HG02870 (cell line): ENCODE measurements around the gene HLA-DPA1.

ENCODE experiments used
- ATAC-seq: cut with Tn5 transposase; IDR thresholded peaks from one replicate; pipeline ENCODE4 v1.9.1; 2021; ENCODE audit warnings: mild to moderate bottlenecking, moderate library complexity; ENCODE audit not compliant: unreplicated experiment

The HLA-DPA1 gene

GRCh38 chr6:33088931-33089620 lies 15.6 kb upstream of the HLA-DPA1 start:
- no peak for ATAC-seq

- ATAC-seq: no peak
Measured at GRCh38 chr6:33088258-33088930, 14.9 kb upstream of the HLA-DPA1 start.

- ATAC-seq: no peak
Measured at GRCh38 chr6:33085627-33086026, 12.2 kb upstream of the HLA-DPA1 start.

- no peak for ATAC-seq
Measured at GRCh38 chr6:33082702-33083101, 9.3 kb upstream of the HLA-DPA1 start.

GRCh38 chr6:33081098-33081824 lies 7.8 kb upstream of the HLA-DPA1 start:
- ATAC-seq: no peak

- ATAC-seq: no peak
Measured at GRCh38 chr6:33080127-33081089, 7.0 kb upstream of the HLA-DPA1 start.

- no peak for ATAC-seq
Measured at GRCh38 chr6:33079580-33079979, 6.1 kb upstream of the HLA-DPA1 start.

- no peak for ATAC-seq
Measured at GRCh38 chr6:33078919-33079521, 5.6 kb upstream of the HLA-DPA1 start.

GRCh38 chr6:33078442-33078841 lies 5.0 kb upstream of the HLA-DPA1 start:
- no peak for ATAC-seq

GRCh38 chr6:33077908-33078307 lies 4.5 kb upstream of the HLA-DPA1 start:
- no peak for ATAC-seq

- ATAC-seq: no peak
Measured at GRCh38 chr6:33076406-33076934, 3.0 kb upstream of the HLA-DPA1 start.

GRCh38 chr6:33075568-33076405 lies 2.3 kb upstream of the HLA-DPA1 start, which contains the start of gene HLA-DPB1:
HLA-DPB1 (plus strand) TSS chr6:33075990; CDS start chr6:33076042, 52 bp downstream.
- ATAC-seq: peak; percentile 67

GRCh38 chr6:33075208-33075567 lies 1.7 kb upstream of the HLA-DPA1 start:
- ATAC-seq: no peak

- no peak for ATAC-seq
Measured at GRCh38 chr6:33072508-33073100, 845 bp downstream of the HLA-DPA1 start.

- ATAC-seq: no peak
Measured at GRCh38 chr6:33071569-33071968, 1.9 kb downstream of the HLA-DPA1 start.

GRCh38 chr6:33070909-33071308 lies 2.5 kb downstream of the HLA-DPA1 start:
- no peak for ATAC-seq

GRCh38 chr6:33069021-33069738 lies 4.3 kb downstream of the HLA-DPA1 start:
- ATAC-seq: no peak

- no peak for ATAC-seq
Measured at GRCh38 chr6:33066917-33067521, 6.4 kb downstream of the HLA-DPA1 start.
